ENCODE measurements around the gene ZDHHC14. TPM values are rescaled to one million over a fixed set of nuclear protein-coding genes. Genes with fewer than 3 reads are reported as not detected.

Gene ZDHHC14
- total RNA-seq, 1 experiment from 2014 or later, result 3.2 TPM

DNA sequence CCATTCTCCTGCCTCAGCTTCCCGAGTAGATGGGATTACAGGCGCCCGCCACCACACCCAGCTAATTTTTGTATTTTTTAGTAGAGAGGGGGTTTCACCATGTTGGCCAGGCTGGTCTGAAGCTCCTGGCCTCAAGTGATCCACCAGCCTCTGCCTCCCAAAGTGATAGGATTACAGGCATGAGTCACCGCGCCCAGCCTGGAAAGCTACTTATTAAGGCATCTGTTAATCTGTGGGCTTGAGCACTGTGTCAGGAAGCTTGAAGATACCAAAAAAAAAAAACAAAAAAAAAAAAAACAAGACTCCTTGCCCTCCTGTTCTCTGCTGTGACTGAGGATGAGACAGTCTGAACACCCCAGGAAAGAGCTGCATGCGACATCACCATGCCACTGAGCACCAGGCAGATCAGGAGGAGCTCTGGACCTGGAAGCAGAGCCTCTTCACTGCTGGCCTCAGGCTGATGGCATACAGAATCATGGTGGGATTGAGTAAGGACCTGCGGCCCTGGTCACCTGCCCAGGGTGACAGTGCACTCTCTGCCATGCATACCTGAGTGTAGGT, 275.5 kb downstream of the ZDHHC14 start:
- BruUV-seq (replicated peaks), result no TSS peak
- ChIA-PET CTCF (no interaction called here), POLR2A (ENCODE audit: low non-redundant PET) (no interaction called here)
- H3K9me3 ChIP-seq (ENCODE audit: low read depth, low read length, poor library complexity, severe bottlenecking), result no peaks in the 10 kb centered on the region
- no peaks in the 10 kb centered on the region for H3K4me1 ChIP-seq (ENCODE audit: insufficient read depth, low read length, poor library complexity, severe bottlenecking)
- no peak overlapping the region for H3K4me3 ChIP-seq (ENCODE audit: low read depth, low read length, poor library complexity, severe bottlenecking)
- no peaks in the 10 kb centered on the region for H3K27me3 ChIP-seq (replicated peaks; ENCODE audit: insufficient read depth, low read depth, low read length, poor library complexity)
- peak; percentile 30 for DNase-seq (ENCODE audit: low spot score)
- intact Hi-C loops (cut with micrococcal nuclease; ENCODE audit: unreplicated experiment), result no loop called here
- TF ChIP-seq EZH2 (IDR thresholded peaks at IDR 0.05; ENCODE audit: borderline replicate concordance, low read depth, low read length, poor library complexity, severe bottlenecking) (no peak), CTCF (conservative IDR thresholded peaks at IDR 0.05; ENCODE audit: low read depth, low read length) (no peak)
- no peaks in the 10 kb centered on the region for H3K36me3 ChIP-seq (ENCODE audit: insufficient read depth, low read length, poor library complexity, severe bottlenecking)
- no peak overlapping the region for H3K27ac ChIP-seq (ENCODE audit: low read depth, low read length, poor library complexity, severe bottlenecking)

DNA sequence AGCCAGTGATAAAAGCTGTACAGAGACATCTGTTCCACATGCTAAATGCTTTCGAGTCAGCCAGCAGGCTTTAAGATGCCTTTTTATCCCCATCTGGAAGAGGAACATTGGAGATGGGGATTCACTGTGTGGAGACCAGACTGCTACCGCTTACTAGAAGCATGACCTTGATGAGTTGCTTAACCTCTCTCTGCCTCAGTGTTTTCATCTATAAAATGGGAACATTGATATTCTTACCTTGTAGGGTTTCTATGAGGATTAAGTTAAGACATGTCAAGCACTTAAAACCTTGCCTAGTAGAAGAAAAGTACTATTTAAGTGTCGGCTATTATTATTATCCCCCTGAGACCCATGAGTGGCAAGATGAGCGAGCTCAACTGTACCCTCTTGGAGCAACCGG, 276.8 kb downstream of the ZDHHC14 start:
- BruUV-seq (replicated peaks), result no TSS peak
- TF ChIP-seq CTCF (conservative IDR thresholded peaks at IDR 0.05; ENCODE audit: low read depth, low read length), result no peak
- no peak for TF ChIP-seq EZH2 (IDR thresholded peaks at IDR 0.05; ENCODE audit: borderline replicate concordance, low read depth, low read length, poor library complexity, severe bottlenecking)
- Histone ChIP-seq H3K9me3 (ENCODE audit: low read depth, low read length, poor library complexity, severe bottlenecking) (no peaks in the 10 kb centered on the region), H3K36me3 (ENCODE audit: insufficient read depth, low read length, poor library complexity, severe bottlenecking) (no peaks in the 10 kb centered on the region), H3K4me1 (ENCODE audit: insufficient read depth, low read length, poor library complexity, severe bottlenecking) (no peaks in the 10 kb centered on the region), H3K27ac (ENCODE audit: low read depth, low read length, poor library complexity, severe bottlenecking) (no peak overlapping the region), H3K4me3 (ENCODE audit: low read depth, low read length, poor library complexity, severe bottlenecking) (no peak overlapping the region), H3K27me3 (replicated peaks; ENCODE audit: insufficient read depth, low read depth, low read length, poor library complexity) (no peaks in the 10 kb centered on the region)
- POLR2A ChIA-PET (ENCODE audit: low non-redundant PET), result no interaction called here
- intact Hi-C loops (cut with micrococcal nuclease; ENCODE audit: unreplicated experiment), result no loop called here
- CTCF ChIA-PET, result no interaction called here
- no peak for DNase-seq (ENCODE audit: low spot score)

- no TSS peak for BruUV-seq (replicated peaks)
- Histone ChIP-seq H3K27ac (ENCODE audit: low read depth, low read length, poor library complexity, severe bottlenecking) (no peak overlapping the region), H3K9me3 (ENCODE audit: low read depth, low read length, poor library complexity, severe bottlenecking) (no peaks in the 10 kb centered on the region), H3K36me3 (ENCODE audit: insufficient read depth, low read length, poor library complexity, severe bottlenecking) (no peaks in the 10 kb centered on the region), H3K4me1 (ENCODE audit: insufficient read depth, low read length, poor library complexity, severe bottlenecking) (no peaks in the 10 kb centered on the region), H3K27me3 (replicated peaks; ENCODE audit: insufficient read depth, low read depth, low read length, poor library complexity) (no peaks in the 10 kb centered on the region), H3K4me3 (ENCODE audit: low read depth, low read length, poor library complexity, severe bottlenecking) (no peak overlapping the region)
- DNase-seq (ENCODE audit: low spot score), result no peak
- ChIA-PET CTCF (no interaction called here), POLR2A (ENCODE audit: low non-redundant PET) (no interaction called here)
- intact Hi-C loops (cut with micrococcal nuclease; ENCODE audit: unreplicated experiment), result no loop called here
- TF ChIP-seq EZH2 (IDR thresholded peaks at IDR 0.05; ENCODE audit: borderline replicate concordance, low read depth, low read length, poor library complexity, severe bottlenecking) (no peak), CTCF (conservative IDR thresholded peaks at IDR 0.05; ENCODE audit: low read depth, low read length) (no peak)
Measured at GRCh38 chr6:157658301-157658700, 277.3 kb downstream of the ZDHHC14 start.

Measured in A673 (cell line).